Measurements from ENCODE around the gene IGF1R.

- no peak for TF ChIP-seq POLR2A (IDR thresholded peaks at IDR 0.05; ENCODE audit: low read length)
- TF ChIP-seq GATA1 (IDR thresholded peaks at IDR 0.05; ENCODE audit: low read depth, low read length) = no peak
These were observed 166.9 kb downstream of the IGF1R start for GRCh38 chr15:98815207-98815606.
